HS-27A (cell line): ENCODE data around the gene ZNF710.
"Not testable (repeated sequence)": the region's sequence is repeated elsewhere in the genome, so short reads cannot be mapped to it uniquely, and the experiment has no call there.

Experiments
- DNase-seq: peaks from one replicate; pipeline ENCODE4 v3.0.0-alpha.2; 2012; ENCODE audit warnings: low read depth, missing footprints

ZNF710 gene

GRCh38 chr15:90062023-90062442 lies 60.9 kb downstream of the ZNF710 start:
- DNase-seq = no peak

GRCh38 chr15:90062462-90062932 lies 61.4 kb downstream of the ZNF710 start:
- no peak for DNase-seq

- no peak for DNase-seq
Observed at GRCh38 chr15:90062973-90063769, 62.0 kb downstream of the ZNF710 start.

GRCh38 chr15:90063770-90064247 lies 62.7 kb downstream of the ZNF710 start:
- no peak for DNase-seq

GRCh38 chr15:90064911-90065681 lies 64.0 kb downstream of the ZNF710 start:
- no peak for DNase-seq

- DNase-seq = no peak
Observed at GRCh38 chr15:90065682-90066049, 64.5 kb downstream of the ZNF710 start.

- DNase-seq = no peak
Observed at GRCh38 chr15:90067181-90067952, 66.2 kb downstream of the ZNF710 start.

GRCh38 chr15:90067953-90068606 lies 67.0 kb downstream of the ZNF710 start:
- no peak for DNase-seq

- DNase-seq = not testable (repeated sequence)
Observed at GRCh38 chr15:90070623-90071022, 69.5 kb downstream of the ZNF710 start.

- peak; percentile 48 for DNase-seq
Observed at GRCh38 chr15:90071220-90071807, 70.2 kb downstream of the ZNF710 start.

GRCh38 chr15:90072978-90073640 lies 72.0 kb downstream of the ZNF710 start:
- DNase-seq = no peak

GRCh38 chr15:90074023-90074422 lies 72.9 kb downstream of the ZNF710 start:
- DNase-seq = no peak

- no peak for DNase-seq
Observed at GRCh38 chr15:90074916-90075315, 73.8 kb downstream of the ZNF710 start.

GRCh38 chr15:90075420-90076289 lies 74.5 kb downstream of the ZNF710 start:
- no peak for DNase-seq

- no peak for DNase-seq
Observed at GRCh38 chr15:90076716-90077115, 75.6 kb downstream of the ZNF710 start.

GRCh38 chr15:90078965-90079364 lies 77.8 kb downstream of the ZNF710 start:
- no peak for DNase-seq

- DNase-seq = no peak
Observed at GRCh38 chr15:90079619-90080457, 78.7 kb downstream of the ZNF710 start.

- no peak for DNase-seq
Observed at GRCh38 chr15:90080458-90080755, 79.3 kb downstream of the ZNF710 start.

- no peak for DNase-seq
Observed at GRCh38 chr15:90080818-90081393, 79.8 kb downstream of the ZNF710 start.
